GM08714 (cell line): ENCODE measurements around the gene FSTL3.

Experiments
- H3K4me3 ChIP-seq: fragments of 200-500 bp; sonication (Bioruptor generic); 2 replicates; pipeline ENCODE4 v1.5.1; 2014; ENCODE audit warnings: mild to moderate bottlenecking, low read length, inconsistent platforms
- ZNF274 ChIP-seq: IDR thresholded peaks from 2 replicates; pipeline ENCODE4 v1.6.1; 2012; ENCODE audit warnings: mild to moderate bottlenecking, low read depth, low read length

Gene FSTL3

GRCh38 chr19:640606-641189 lies 35.5 kb upstream of the FSTL3 start:
- TF ChIP-seq ZNF274, result no peak
- no peak overlapping the region for H3K4me3 ChIP-seq

GRCh38 chr19:641702-642101 lies 34.5 kb upstream of the FSTL3 start:
- TF ChIP-seq ZNF274, result no peak
- no peak overlapping the region for H3K4me3 ChIP-seq

- no peak for TF ChIP-seq ZNF274
- H3K4me3 ChIP-seq, result no peak overlapping the region
Observed at GRCh38 chr19:642767-643727, 33.1 kb upstream of the FSTL3 start.

GRCh38 chr19:643736-644135 lies 32.5 kb upstream of the FSTL3 start:
- no peak overlapping the region for H3K4me3 ChIP-seq
- TF ChIP-seq ZNF274, result no peak

- no peak overlapping the region for H3K4me3 ChIP-seq
- no peak for TF ChIP-seq ZNF274
Observed at GRCh38 chr19:644363-644762, 31.8 kb upstream of the FSTL3 start.

GRCh38 chr19:644789-645188 lies 31.4 kb upstream of the FSTL3 start:
- no peak for TF ChIP-seq ZNF274
- H3K4me3 ChIP-seq, result no peak overlapping the region

- H3K4me3 ChIP-seq, result no peak overlapping the region
- no peak for TF ChIP-seq ZNF274
Observed at GRCh38 chr19:645912-646778, 30.0 kb upstream of the FSTL3 start.

GRCh38 chr19:646779-647565 lies 29.2 kb upstream of the FSTL3 start:
- TF ChIP-seq ZNF274, result no peak
- no peak overlapping the region for H3K4me3 ChIP-seq

GRCh38 chr19:647566-648284 lies 28.5 kb upstream of the FSTL3 start:
- no peak overlapping the region for H3K4me3 ChIP-seq
- no peak for TF ChIP-seq ZNF274

- H3K4me3 ChIP-seq, result no peak overlapping the region
- TF ChIP-seq ZNF274, result no peak
Observed at GRCh38 chr19:648305-648704, 27.9 kb upstream of the FSTL3 start.

GRCh38 chr19:648904-649801 lies 27.0 kb upstream of the FSTL3 start:
- no peak for TF ChIP-seq ZNF274
- H3K4me3 ChIP-seq, result no peak overlapping the region

GRCh38 chr19:650121-650520 lies 26.1 kb upstream of the FSTL3 start:
- TF ChIP-seq ZNF274, result no peak
- H3K4me3 ChIP-seq, result no peak overlapping the region
